Measurements from ENCODE around the gene SORCS2.

The SORCS2 gene

GRCh38 chr4:7787067-7787466 is 594.7 kb downstream of the SORCS2 start:
- DNase-seq (ENCODE audit: low spot score), result no peak
- in situ Hi-C loops (cut with MboI; ENCODE audit: low sequenced_read_pairs, unreplicated experiment), result no loop called here
- TF ChIP-seq CTCF (IDR thresholded peaks at IDR 0.05; ENCODE audit: borderline replicate concordance, control extremely low read depth, extremely low read depth, insufficient read depth, missing control alignments), result no peak

GRCh38 chr4:7787681-7788141 is 595.4 kb downstream of the SORCS2 start:
- in situ Hi-C loops (cut with MboI; ENCODE audit: low sequenced_read_pairs, unreplicated experiment), result no loop called here
- no peak for TF ChIP-seq CTCF (IDR thresholded peaks at IDR 0.05; ENCODE audit: borderline replicate concordance, control extremely low read depth, extremely low read depth, insufficient read depth, missing control alignments)
- DNase-seq (ENCODE audit: low spot score), result no peak

GRCh38 chr4:7788193-7788592 is 595.9 kb downstream of the SORCS2 start:
- in situ Hi-C loops (cut with MboI; ENCODE audit: low sequenced_read_pairs, unreplicated experiment), result no loop called here
- DNase-seq (ENCODE audit: low spot score), result no peak
- no peak for TF ChIP-seq CTCF (IDR thresholded peaks at IDR 0.05; ENCODE audit: borderline replicate concordance, control extremely low read depth, extremely low read depth, insufficient read depth, missing control alignments)

GRCh38 chr4:7788694-7789425 is 596.5 kb downstream of the SORCS2 start:
- TF ChIP-seq CTCF (IDR thresholded peaks at IDR 0.05; ENCODE audit: borderline replicate concordance, control extremely low read depth, extremely low read depth, insufficient read depth, missing control alignments), result no peak
- DNase-seq (ENCODE audit: low spot score), result no peak

GRCh38 chr4:7790023-7790422 is 597.7 kb downstream of the SORCS2 start:
- TF ChIP-seq CTCF (IDR thresholded peaks at IDR 0.05; ENCODE audit: borderline replicate concordance, control extremely low read depth, extremely low read depth, insufficient read depth, missing control alignments), result no peak
- in situ Hi-C loops (cut with MboI; ENCODE audit: low sequenced_read_pairs, unreplicated experiment), result no loop called here
- DNase-seq (ENCODE audit: low spot score), result no peak

More at GRCh38 chr4:7788694-7789425, 596.5 kb downstream of the SORCS2 start:
- in situ Hi-C loops (cut with MboI; ENCODE audit: low sequenced_read_pairs, unreplicated experiment), result no loop called here

GRCh38 chr4:7790999-7791398 is 598.7 kb downstream of the SORCS2 start:
- no peak for TF ChIP-seq CTCF (IDR thresholded peaks at IDR 0.05; ENCODE audit: borderline replicate concordance, control extremely low read depth, extremely low read depth, insufficient read depth, missing control alignments)
- in situ Hi-C loops (cut with MboI; ENCODE audit: low sequenced_read_pairs, unreplicated experiment), result no loop called here
- DNase-seq (ENCODE audit: low spot score), result no peak

All from GM13976 (cell line).